Inferior parietal cortex (tissue), 1 donor: ENCODE results near the gene RPL29.

ENCODE experiments used
- DNase-seq: peaks from one replicate; pipeline ENCODE4 v3.0.0-alpha.2; 2016; ENCODE audit errors: extremely low spot score

RPL29 gene

GRCh38 chr3:52025453-52025852 lies 29.8 kb upstream of the RPL29 start:
- no peak for DNase-seq

- no peak for DNase-seq
These were observed 29.2 kb upstream of the RPL29 start for GRCh38 chr3:52024765-52025452.

- DNase-seq: no peak
These were observed 28.4 kb upstream of the RPL29 start for GRCh38 chr3:52023860-52024764.

DNA sequence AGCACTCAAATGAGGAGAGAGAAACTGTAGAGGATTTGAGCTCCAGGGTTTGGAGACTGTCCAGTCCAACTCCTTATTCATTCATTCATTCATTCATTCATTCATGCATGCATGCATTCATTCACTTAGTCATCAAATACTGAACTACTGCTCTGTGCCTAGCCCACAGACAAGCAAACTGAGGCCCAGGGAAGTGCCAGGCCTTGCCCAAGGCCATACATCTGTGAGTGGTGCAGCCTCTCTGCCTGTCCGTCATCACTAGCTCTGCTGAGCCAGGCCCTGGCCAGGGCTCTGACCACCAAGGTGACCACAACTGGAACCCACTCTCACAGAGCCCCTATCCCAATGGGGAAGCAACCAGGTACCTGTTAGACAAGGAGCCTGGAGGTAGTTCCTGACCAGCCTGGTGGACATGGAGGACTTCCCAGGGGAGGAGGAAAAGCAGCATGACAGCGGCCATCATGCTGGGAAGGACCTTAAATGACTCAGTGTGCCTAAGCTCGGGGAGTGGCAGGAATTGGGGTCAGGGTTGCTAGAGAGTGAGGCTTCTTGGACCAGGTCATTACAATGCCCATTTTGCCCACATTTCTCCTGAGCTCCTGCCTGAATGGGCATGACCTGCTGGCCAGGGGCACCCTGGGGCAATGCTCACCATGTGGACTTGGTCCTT lies 27.5 kb upstream of the RPL29 start:
- DNase-seq: no peak

GRCh38 chr3:52022323-52023100 lies 26.8 kb upstream of the RPL29 start:
- DNase-seq: no peak

- DNase-seq: no peak
These were observed 26.0 kb upstream of the RPL29 start for GRCh38 chr3:52021489-52022268.

- no peak for DNase-seq
These were observed 25.1 kb upstream of the RPL29 start for GRCh38 chr3:52020796-52021195.

DNA sequence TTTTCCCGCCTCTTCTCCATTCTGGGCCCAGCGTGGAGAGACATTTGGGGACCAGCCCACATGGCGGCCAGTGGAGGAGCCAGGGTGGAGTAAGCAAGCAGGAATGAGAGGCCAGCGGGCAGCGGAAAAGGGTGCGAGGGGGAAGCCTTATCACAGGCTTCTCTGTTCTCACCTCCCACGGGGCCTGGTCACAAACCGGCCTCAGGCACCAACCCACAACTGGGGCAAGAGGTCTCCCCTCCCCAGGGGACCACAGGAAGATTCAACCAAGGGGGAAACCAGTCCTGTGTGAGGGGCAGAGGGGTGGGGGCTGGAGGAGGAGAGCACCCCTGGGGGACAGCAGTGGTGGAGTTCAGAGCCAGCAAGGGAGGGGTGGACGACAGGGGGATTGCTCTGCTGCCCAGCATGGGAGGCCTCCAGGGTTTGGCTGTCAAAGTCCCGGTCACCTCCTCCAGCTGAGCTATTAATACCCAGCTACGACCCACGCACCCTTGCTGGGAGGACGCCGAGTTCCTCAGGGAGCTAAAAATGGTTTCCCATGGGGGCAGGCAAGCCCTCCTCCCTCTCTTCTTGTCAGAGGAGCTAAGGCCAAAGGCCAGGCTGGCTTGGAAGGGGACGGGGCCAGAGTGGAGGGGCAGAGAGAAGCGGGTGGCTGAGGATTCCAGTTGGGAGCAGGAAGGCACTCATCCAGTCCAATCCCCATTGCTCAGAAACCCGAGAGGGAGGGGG lies 23.8 kb upstream of the RPL29 start:
- DNase-seq: no peak

GRCh38 chr3:52018319-52019000 lies 22.8 kb upstream of the RPL29 start:
- DNase-seq: no peak

DNA sequence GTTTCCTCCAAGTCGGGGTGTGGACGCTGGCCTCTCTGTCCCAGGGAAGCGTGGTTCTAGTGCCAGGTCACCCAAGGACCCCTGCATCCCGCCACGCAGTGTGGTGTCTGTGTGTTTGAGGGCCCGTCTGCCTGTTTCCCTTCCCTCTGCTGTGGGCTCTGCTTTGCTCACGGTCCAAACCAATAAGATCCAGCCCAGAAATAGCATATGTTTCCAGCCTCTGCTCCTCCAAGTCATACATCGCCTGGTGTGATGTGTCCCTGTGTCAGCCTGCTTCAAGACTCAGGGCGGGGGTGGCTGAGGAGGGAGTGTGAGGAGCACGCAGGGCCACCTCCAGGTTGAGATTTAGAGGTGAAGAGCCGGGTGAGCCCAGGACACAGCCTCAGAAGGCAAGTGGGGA lies 21.9 kb upstream of the RPL29 start:
- DNase-seq: no peak

- DNase-seq: no peak
These were observed 19.9 kb upstream of the RPL29 start for GRCh38 chr3:52015438-52016228.

DNA sequence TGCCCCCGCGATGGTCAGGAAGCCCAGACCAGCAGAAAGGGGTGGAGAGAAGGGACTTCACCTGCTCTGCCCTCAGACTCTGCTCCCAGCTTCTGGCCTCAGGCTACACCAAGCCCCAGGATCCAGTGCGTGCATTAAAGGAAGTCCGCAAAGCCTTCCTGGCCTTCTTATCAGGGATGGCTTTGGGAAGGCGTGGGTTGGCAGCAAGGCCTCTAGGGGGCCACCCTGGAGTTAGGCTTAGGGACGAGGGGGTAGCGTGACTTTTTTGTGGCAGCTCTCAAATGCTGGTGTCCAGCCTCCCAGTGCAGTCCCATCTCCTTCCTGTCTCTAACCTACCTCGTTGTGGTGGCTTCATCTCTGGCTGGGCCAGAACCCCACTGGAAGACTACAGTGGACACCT lies 18.9 kb upstream of the RPL29 start:
- no peak for DNase-seq

DNA sequence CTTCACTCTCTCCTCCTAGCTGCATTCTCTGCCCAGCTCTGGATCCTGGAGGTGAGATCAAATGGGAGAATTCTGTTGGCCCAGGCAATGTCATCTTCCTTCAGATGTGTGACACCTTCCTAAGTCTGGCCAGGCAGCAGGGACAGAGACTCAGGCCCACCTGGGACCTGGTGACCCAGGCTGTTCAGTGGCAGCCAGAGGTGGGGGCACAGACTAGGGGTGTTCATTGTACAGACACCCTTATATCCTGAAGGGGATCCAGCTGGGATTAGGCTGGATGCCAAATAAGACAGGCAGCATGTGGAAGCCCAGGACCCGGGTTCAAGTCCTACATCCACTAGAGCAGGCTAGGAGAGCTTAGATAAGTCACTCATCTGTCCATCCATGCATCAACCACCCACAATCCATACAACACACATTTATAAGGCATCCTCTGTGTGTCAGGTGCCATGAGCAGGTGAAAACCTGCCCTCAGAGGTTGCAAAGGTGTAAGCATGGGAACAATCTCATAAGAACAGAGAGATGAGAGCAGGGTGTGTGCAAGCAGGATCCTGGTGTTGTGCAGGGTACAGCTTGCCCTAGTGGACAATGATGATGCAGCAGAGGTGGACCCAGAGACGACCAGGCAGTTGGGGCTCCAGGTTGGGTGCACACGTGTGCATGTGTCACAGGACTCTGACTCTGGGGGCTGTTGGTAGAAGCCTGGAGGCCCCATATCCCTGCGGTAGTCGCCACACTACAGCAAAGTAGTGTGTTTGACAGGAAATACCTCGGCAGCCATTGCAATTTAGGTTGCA lies 18.3 kb upstream of the RPL29 start:
- DNase-seq: no peak

GRCh38 chr3:52012699-52013098 lies 17.0 kb upstream of the RPL29 start:
- no peak for DNase-seq

DNA sequence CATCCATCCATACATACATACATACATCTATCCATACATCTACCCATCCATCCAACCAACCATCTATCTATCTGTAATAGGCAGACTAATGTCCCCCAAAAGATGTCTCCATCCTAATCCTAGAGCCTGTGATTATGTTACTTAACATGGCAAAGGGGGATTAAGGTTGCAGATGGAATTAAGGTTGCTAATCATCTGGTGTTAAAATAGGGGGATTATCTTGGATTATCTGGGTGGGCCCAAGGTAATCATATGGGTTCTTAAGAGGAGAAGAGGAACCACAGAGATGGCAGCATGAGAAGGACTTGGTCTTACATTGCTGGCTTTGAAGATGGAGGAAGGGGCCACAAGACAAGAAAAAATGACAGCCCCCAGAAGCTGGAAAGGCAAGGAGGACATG lies 14.7 kb upstream of the RPL29 start:
- no peak for DNase-seq

DNA sequence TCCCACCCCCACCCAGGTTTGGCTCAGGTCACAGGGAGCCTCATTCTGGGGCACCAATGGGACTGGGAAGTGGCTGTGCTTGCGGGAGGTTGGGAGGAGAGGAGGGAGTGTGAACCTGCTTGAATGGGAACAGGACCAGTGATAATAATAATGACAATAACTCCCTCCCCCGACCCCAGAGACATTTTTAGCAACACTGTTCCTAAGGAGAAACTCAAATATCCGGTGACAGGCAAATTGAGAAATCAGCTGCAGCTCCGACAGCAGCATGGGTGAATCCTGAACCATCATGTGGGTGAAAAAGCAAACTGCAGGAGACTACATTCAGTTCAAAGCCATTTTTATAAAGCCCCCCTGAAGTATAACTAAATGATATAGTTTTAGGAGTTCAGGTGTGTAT lies 11.6 kb upstream of the RPL29 start:
- DNase-seq: no peak

- no peak for DNase-seq
These were observed 11.1 kb upstream of the RPL29 start for GRCh38 chr3:52006820-52007133.
